Glutamatergic neuron (in vitro differentiated cells): Measurements from ENCODE around the gene STX18. TPM values are rescaled to one million over a fixed set of nuclear protein-coding genes. Genes with fewer than 3 reads are reported as not detected.

Source experiments
- DNase-seq: peaks from one replicate; pipeline ENCODE4 v3.0.0; 2022
- H3K27ac Mint-ChIP-seq: one replicate; pipeline ENCODE4 v1.8.0; 2020; ENCODE audit warnings: mild to moderate bottlenecking, mixed read lengths, inconsistent platforms; ENCODE audit not compliant: unreplicated experiment
- H3K27me3 Mint-ChIP-seq: one replicate; pipeline ENCODE4 v1.8.0; 2020; ENCODE audit warnings: mild to moderate bottlenecking, moderate library complexity, mixed read lengths, inconsistent platforms; ENCODE audit not compliant: unreplicated experiment
- H3K36me3 Mint-ChIP-seq: one replicate; pipeline ENCODE4 v1.8.0; 2020; ENCODE audit warnings: mild to moderate bottlenecking, mixed read lengths, inconsistent platforms; ENCODE audit not compliant: unreplicated experiment
- H3K4me1 Mint-ChIP-seq: one replicate; pipeline ENCODE4 v1.8.0; 2020; ENCODE audit warnings: mild to moderate bottlenecking, low read depth, mixed read lengths, inconsistent platforms; ENCODE audit not compliant: unreplicated experiment
- H3K4me3 Mint-ChIP-seq: one replicate; pipeline ENCODE4 v1.8.0; 2020; ENCODE audit warnings: mild to moderate bottlenecking, mixed read lengths, inconsistent platforms; ENCODE audit not compliant: unreplicated experiment
- H3K9me3 Mint-ChIP-seq: one replicate; pipeline ENCODE4 v1.8.0; 2020; ENCODE audit warnings: mild to moderate bottlenecking, moderate library complexity, mixed read lengths, inconsistent platforms; ENCODE audit not compliant: unreplicated experiment
- CTCF ChIP-seq: fragments of 200-600 bp; sonication (generic); IDR thresholded peaks from one replicate; pipeline ENCODE4 v1.5.0; 2021; ENCODE audit not compliant: partially characterized antibody, unreplicated experiment
- total RNA-seq: library from RNA; stranded (reverse); fragmentation: NEBNext Ultra II Directional; extraction: Animal tissue kit (Norgen Biotek cat#: 25700); gene quantifications from one replicate; pipeline ENCODE4 v1.2.1, GENCODE V29; 2021; ENCODE audit not compliant: unreplicated experiment

The STX18 gene
- total RNA-seq, 1 donor from 2014 or later: 26.3 TPM

- H3K4me3 Mint-ChIP-seq: no peak overlapping the region
These were observed 140.8 kb downstream of the STX18 start for GRCh38 chr4:4401036-4401435.

GRCh38 chr4:4398430-4398829 lies 143.4 kb downstream of the STX18 start:
- H3K9me3 Mint-ChIP-seq: peaks cover 9% of the 10 kb centered on the region
- H3K27me3 Mint-ChIP-seq: peaks cover 13% of the 10 kb centered on the region
- H3K27ac Mint-ChIP-seq: no peak overlapping the region
- H3K4me1 Mint-ChIP-seq: peaks cover 38% of the 10 kb centered on the region
- DNase-seq: no peak
- H3K4me3 Mint-ChIP-seq: no peak overlapping the region
- peaks cover 17% of the 10 kb centered on the region for H3K36me3 Mint-ChIP-seq
- TF ChIP-seq CTCF: no peak

More at GRCh38 chr4:4401036-4401435, 140.8 kb downstream of the STX18 start:
- TF ChIP-seq CTCF: no peak
- Mint-ChIP-seq H3K4me1 (peaks cover 22% of the 10 kb centered on the region), H3K36me3 (peaks cover 15% of the 10 kb centered on the region), H3K27me3 (peaks cover 9% of the 10 kb centered on the region), H3K9me3 (peaks cover 7% of the 10 kb centered on the region), H3K27ac (no peak overlapping the region)
- no peak for DNase-seq

- Mint-ChIP-seq H3K27me3 (peaks cover 10% of the 10 kb centered on the region), H3K4me3 (no peak overlapping the region), H3K27ac (no peak overlapping the region), H3K36me3 (peaks cover 14% of the 10 kb centered on the region), H3K4me1 (peaks cover 31% of the 10 kb centered on the region), H3K9me3 (peaks cover 7% of the 10 kb centered on the region)
- no peak for DNase-seq
- TF ChIP-seq CTCF: no peak
These were observed 144.4 kb downstream of the STX18 start for GRCh38 chr4:4397441-4397819.

- H3K36me3 Mint-ChIP-seq: peaks cover 14% of the 10 kb centered on the region
- TF ChIP-seq CTCF: no peak
- peaks cover 7% of the 10 kb centered on the region for H3K9me3 Mint-ChIP-seq
- peak overlapping the region; percentile 77 for H3K27ac Mint-ChIP-seq
- DNase-seq: no peak
- H3K27me3 Mint-ChIP-seq: peaks cover 10% of the 10 kb centered on the region
- peaks cover 31% of the 10 kb centered on the region for H3K4me1 Mint-ChIP-seq
- peak overlapping the region; percentile 85 for H3K4me3 Mint-ChIP-seq
These were observed 145.0 kb downstream of the STX18 start for GRCh38 chr4:4396628-4397440.
